Transverse colon (tissue), 4 donors: ENCODE measurements around the gene COL6A2. TPM values are rescaled to one million over a fixed set of nuclear protein-coding genes. Genes with fewer than 3 reads are reported as not detected.

ENCODE experiments used
- DNase-seq: peaks from one replicate; pipeline ENCODE4 v3.0.0-alpha.2; 2019
- H3K27ac ChIP-seq, 4 donors: fragments of 200-600 bp; sonication (generic); 2 replicates each; pipeline ENCODE4 v1.5.1; 2016 to 2018; ENCODE audit warnings: inconsistent platforms in 4 of 4
- H3K27me3 ChIP-seq: fragments of 200-600 bp; sonication (generic); 2 replicates; pipeline ENCODE4 v1.5.1; 2017; ENCODE audit warnings: inconsistent platforms
- H3K36me3 ChIP-seq, 4 donors: fragments of 200-600 bp; sonication (generic); 2 replicates each; pipeline ENCODE4 v1.5.1; 2017 to 2019; ENCODE audit warnings: inconsistent platforms in 4 of 4
- H3K4me1 ChIP-seq, 4 donors: fragments of 200-600 bp; sonication (generic); 2 replicates each; pipeline ENCODE4 v1.5.1; 2017 to 2020; ENCODE audit warnings: inconsistent platforms in 4 of 4
- H3K4me3 ChIP-seq, 4 donors: fragments of 200-600 bp; sonication (generic); 1 replicate in 1 of 4; 2 replicates in 3 of 4; pipeline versions ENCODE4 v1.5.1 to v1.6.1; 2017 to 2019; ENCODE audit warnings: inconsistent platforms in 4 of 4
- H3K9me3 ChIP-seq, 2 donors: fragments of 200-600 bp; sonication (generic); 2 replicates each; pipeline ENCODE4 v1.5.1; 2017 to 2019; ENCODE audit warnings: inconsistent platforms in 2 of 2
- CTCF ChIP-seq, 5 experiments: fragments of 200-600 bp in 3 of 5; fragments of 450-650 bp in 2 of 5; sonication (generic) in 3 of 5; IDR thresholded peaks; 1 replicate in 2 of 5; 2 replicates in 3 of 5; pipeline ENCODE4 v1.5.1; 2016 to 2017; ENCODE audit warnings: antibody characterized with exemption in 5 of 5, inconsistent platforms in 3 of 5, mild to moderate bottlenecking in 2 of 5, moderate library complexity in 1 of 5
- EP300 ChIP-seq: sonication (generic); formaldehyde crosslinking; IDR thresholded peaks from one replicate; pipeline ENCODE4 v1.6.1; 2017; ENCODE audit warnings: antibody characterized with exemption, low read depth
- POLR2A ChIP-seq: fragments of 450-650 bp; IDR thresholded peaks from one replicate; pipeline ENCODE4 v1.6.1; 2016; ENCODE audit warnings: antibody characterized with exemption, mild to moderate bottlenecking, moderate library complexity
- POLR2AphosphoS5 ChIP-seq, 3 donors: sonication (generic); formaldehyde crosslinking; IDR thresholded peaks; one replicate each; pipeline ENCODE4 v1.6.1; 2016; ENCODE audit warnings: antibody characterized with exemption in 3 of 3
- WGBS, 2 donors: methylation state at CpG; one replicate each; pipeline ENCODE4 v1.1.5; 2018; ENCODE audit warnings: low coverage in 1 of 2; 5-methylcytosine and 5-hydroxymethylcytosine counted together
- in situ Hi-C, 4 donors: fragments of 200-750 bp; cut with MboI; loops; one replicate each; pipeline versions ENCODE4 v1.15.0 to v1.15.1; 2017; ENCODE audit warnings: low sequenced_read_pairs in 3 of 4, low pct_ligation_motif_present in 1 of 4, low pct_unique_long_range_greater_than_20kb in 1 of 4
- intact Hi-C: fragments of 100-400 bp; cut with DNase I; formaldehyde crosslinking; loops from one replicate; pipeline ENCODE4 v1.15.1; 2023; ENCODE audit warnings: low total_unique reads
- total RNA-seq, 4 donors: library from RNA; depleted of rRNA; stranded (reverse); fragments of >200 nt; gene quantifications; one replicate each; pipeline ENCODE4 v1.1.0, GENCODE V29; 2016

Gene COL6A2
- total RNA-seq, 4 donors from 2014 or later = 172 to 550 (median 346) TPM

DNA sequence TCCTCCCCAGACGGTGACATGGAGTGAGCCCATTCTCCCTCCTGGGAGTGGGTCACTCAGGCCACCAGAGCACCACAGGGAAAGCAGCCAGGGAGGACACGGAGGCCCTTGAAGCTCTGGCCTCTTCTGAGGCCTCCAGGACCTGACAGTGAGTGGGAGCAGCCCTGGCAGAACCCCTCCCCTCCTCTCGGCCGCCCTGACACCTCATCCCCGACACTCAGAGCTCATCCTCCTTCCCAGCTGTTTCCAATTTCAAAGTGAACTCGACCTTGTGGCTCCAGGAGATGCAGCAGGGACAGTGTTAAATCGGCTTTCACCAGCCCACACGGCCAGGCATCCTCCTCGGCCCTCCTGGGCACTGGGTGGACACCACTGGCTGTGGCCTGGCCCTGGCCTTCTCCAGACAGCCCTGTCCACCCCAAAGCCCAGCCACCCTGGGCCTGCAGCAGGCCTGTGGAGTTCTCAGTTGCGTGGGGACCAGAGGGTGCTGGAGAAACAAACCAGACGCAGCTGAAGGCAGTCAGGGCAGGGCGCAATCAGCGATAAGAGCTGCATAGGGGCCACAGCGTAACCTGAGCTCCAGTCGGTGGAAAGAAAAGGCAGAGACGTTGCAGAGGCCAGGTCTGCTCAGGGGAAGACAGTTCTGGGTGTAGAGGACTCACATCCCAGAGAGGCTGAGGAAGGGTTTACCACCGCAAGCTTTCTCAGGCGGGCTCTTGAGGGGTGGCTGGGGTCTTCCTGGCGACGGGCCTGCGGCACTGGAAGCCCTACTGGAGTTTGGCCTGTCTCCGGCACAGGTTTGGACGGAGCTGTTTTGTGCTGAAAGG, 30.4 kb downstream of the COL6A2 start:
- Histone ChIP-seq H3K36me3 (peaks cover 0 to 3% (median 0%) of the 10 kb centered on the region in 4 donors), H3K4me3 (no peak overlapping the region), H3K27me3 (no peaks in the 10 kb centered on the region), H3K27ac (peak overlapping the region in 1 of 4 donors; percentile 8), H3K4me1 (no peaks in the 10 kb centered on the region), H3K9me3 (no peaks in the 10 kb centered on the region)
- no peak for TF ChIP-seq EP300
- no peak for TF ChIP-seq POLR2AphosphoS5 (IDR thresholded peaks at IDR 0.05)
- TF ChIP-seq CTCF (IDR thresholded peaks at IDR 0.05) = no peak
- no peak for TF ChIP-seq POLR2A
- WGBS, 2 donors = 73% methylated on average over 23 of the region's 23 CpGs; no CpG with 5 or more reads in 1 of the 2 donors
- in situ Hi-C loops = no loop called here
- DNase-seq = peak; percentile 4
- intact Hi-C loops = no loop called here

- no peak for TF ChIP-seq POLR2A
- no peak for TF ChIP-seq POLR2AphosphoS5 (IDR thresholded peaks at IDR 0.05)
- TF ChIP-seq EP300 = no peak
- TF ChIP-seq CTCF (IDR thresholded peaks at IDR 0.05) = no peak
- peaks cover 0 to 3% (median 0%) of the 10 kb centered on the region in 4 donors for H3K36me3 ChIP-seq
- no peak for DNase-seq
- intact Hi-C loops = no loop called here
- WGBS, 2 donors = 86% methylated on average over 44 of the region's 45 CpGs; no CpG with 5 or more reads in 1 of the 2 donors
- in situ Hi-C loops = no loop called here
- H3K4me1 ChIP-seq = no peaks in the 10 kb centered on the region
- no peak overlapping the region for H3K27ac ChIP-seq
- no peaks in the 10 kb centered on the region for H3K27me3 ChIP-seq
- no peaks in the 10 kb centered on the region for H3K9me3 ChIP-seq
- H3K4me3 ChIP-seq = no peak overlapping the region
These were observed 31.1 kb downstream of the COL6A2 start for GRCh38 chr21:46128933-46129571.

DNA sequence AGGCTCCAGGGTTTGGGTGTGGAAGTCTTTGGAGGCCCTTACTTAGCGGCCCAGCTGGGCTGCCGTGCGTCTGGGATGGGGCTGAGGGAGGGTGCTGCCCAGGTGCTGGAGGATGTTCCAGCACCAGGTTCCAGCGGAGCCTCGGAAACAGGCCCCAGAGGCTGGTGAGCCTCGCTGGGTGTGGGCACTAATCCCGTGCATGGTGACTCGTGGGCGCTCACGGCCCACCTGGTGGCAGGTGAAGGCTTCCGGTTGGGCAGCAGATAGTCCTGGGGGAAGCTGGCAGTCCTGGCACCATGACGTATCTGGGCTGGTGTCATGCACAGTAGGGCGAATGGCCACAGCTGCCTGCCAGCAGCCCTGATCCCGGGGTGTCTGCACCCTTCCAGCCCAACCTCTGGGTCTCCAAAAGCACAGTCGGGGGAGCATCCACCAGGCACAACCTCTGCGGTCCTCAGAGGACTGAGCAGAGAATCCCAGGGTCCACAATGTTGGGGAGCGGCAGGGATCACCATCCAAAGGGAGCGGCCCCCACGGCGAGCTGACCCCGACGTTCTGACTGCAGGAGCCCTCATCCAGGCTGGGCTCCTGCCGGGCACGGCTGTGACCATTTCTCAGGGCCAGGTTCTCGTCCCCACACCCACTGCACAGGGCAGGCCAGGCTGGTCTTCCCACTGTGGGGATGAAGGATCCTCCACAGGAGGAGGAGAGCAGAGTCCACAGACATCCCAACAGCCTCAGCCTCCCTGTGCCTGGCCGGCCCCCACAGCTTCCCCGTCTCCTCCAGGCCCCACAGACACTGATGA, 32.1 kb downstream of the COL6A2 start:
- no peak for TF ChIP-seq POLR2A
- no peak for TF ChIP-seq POLR2AphosphoS5 (IDR thresholded peaks at IDR 0.05)
- no peak for TF ChIP-seq EP300
- no peak for TF ChIP-seq CTCF (IDR thresholded peaks at IDR 0.05)
- H3K27ac ChIP-seq = peak overlapping the region in 2 of 4 donors; percentile 8 to 44
- no peak for DNase-seq
- in situ Hi-C loops (no loop called here), intact Hi-C loops (no loop called here)
- H3K27me3 ChIP-seq = no peaks in the 10 kb centered on the region
- no peaks in the 10 kb centered on the region for H3K9me3 ChIP-seq
- no peaks in the 10 kb centered on the region for H3K36me3 ChIP-seq
- no peak overlapping the region for H3K4me3 ChIP-seq
- 82% methylated on average over 26 of the region's 27 CpGs; no CpG with 5 or more reads in 1 of the 2 donors for WGBS, 2 donors
- no peaks in the 10 kb centered on the region for H3K4me1 ChIP-seq
